ENCODE results near the gene FANCE.

FANCE gene

GRCh38 chr6:35485402-35485877 is 33.3 kb downstream of the FANCE start:
- in situ Hi-C loops (cut with HindIII; ENCODE audit: low sequenced_read_pairs), result no loop called here
- no peak for DNase-seq (ENCODE audit: low read depth, low spot score)
- H3K4me3 ChIP-seq (ENCODE audit: low read depth, low read length), result no peak overlapping the region
- TF ChIP-seq CTCF (IDR thresholded peaks at IDR 0.05; ENCODE audit: low read depth, low read length), result no peak

- no peak for TF ChIP-seq CTCF (IDR thresholded peaks at IDR 0.05; ENCODE audit: low read depth, low read length)
- H3K4me3 ChIP-seq (ENCODE audit: low read depth, low read length), result no peak overlapping the region
- in situ Hi-C loops (cut with HindIII; ENCODE audit: low sequenced_read_pairs), result no loop called here
- no peak for DNase-seq (ENCODE audit: low read depth, low spot score)
Measured at GRCh38 chr6:35486005-35486925, 34.1 kb downstream of the FANCE start.

GRCh38 chr6:35487658-35488516 is 35.7 kb downstream of the FANCE start:
- no peak overlapping the region for H3K4me3 ChIP-seq (ENCODE audit: low read depth, low read length)
- in situ Hi-C loops (cut with HindIII; ENCODE audit: low sequenced_read_pairs), result no loop called here
- TF ChIP-seq CTCF (IDR thresholded peaks at IDR 0.05; ENCODE audit: low read depth, low read length), result no peak
- DNase-seq (ENCODE audit: low read depth, low spot score), result peak; percentile 35

GRCh38 chr6:35488517-35488862 is 36.4 kb downstream of the FANCE start:
- no peak for TF ChIP-seq CTCF (IDR thresholded peaks at IDR 0.05; ENCODE audit: low read depth, low read length)
- no peak for DNase-seq (ENCODE audit: low read depth, low spot score)
- no peak overlapping the region for H3K4me3 ChIP-seq (ENCODE audit: low read depth, low read length)
- in situ Hi-C loops (cut with HindIII; ENCODE audit: low sequenced_read_pairs), result no loop called here

- no peak for DNase-seq (ENCODE audit: low read depth, low spot score)
- H3K4me3 ChIP-seq (ENCODE audit: low read depth, low read length), result no peak overlapping the region
- no peak for TF ChIP-seq CTCF (IDR thresholded peaks at IDR 0.05; ENCODE audit: low read depth, low read length)
- in situ Hi-C loops (cut with HindIII; ENCODE audit: low sequenced_read_pairs), result no loop called here
Measured at GRCh38 chr6:35489066-35489465, 36.9 kb downstream of the FANCE start.

GRCh38 chr6:35489995-35490791 is 38.1 kb downstream of the FANCE start:
- DNase-seq (ENCODE audit: low read depth, low spot score), result peak; percentile 84
- in situ Hi-C loops (cut with HindIII; ENCODE audit: low sequenced_read_pairs), result no loop called here
- H3K4me3 ChIP-seq (ENCODE audit: low read depth, low read length), result no peak overlapping the region
- TF ChIP-seq CTCF (IDR thresholded peaks at IDR 0.05; ENCODE audit: low read depth, low read length), result no peak
